Coronary artery (tissue), 2 donors: ENCODE measurements around the gene GREM2.

ENCODE experiments used
- DNase-seq: peaks from one replicate; pipeline ENCODE4 v3.0.0-alpha.2; 2017; ENCODE audit warnings: low spot score
- H3K27ac ChIP-seq, 2 donors: fragments of 200-600 bp; sonication (generic); one replicate each; pipeline ENCODE4 v1.5.1; 2016 to 2019
- H3K4me3 ChIP-seq: fragments of 200-600 bp; sonication (generic); 2 replicates; pipeline ENCODE4 v1.5.1; 2016; ENCODE audit warnings: mild to moderate bottlenecking, moderate library complexity
- TF ChIP-seq, protein P1 (sequence below): fragments of 200-600 bp; sonication (generic); IDR thresholded peaks from one replicate; pipeline ENCODE4 v1.5.1; 2019; ENCODE audit warnings: antibody characterized with exemption

Gene GREM2

DNA sequence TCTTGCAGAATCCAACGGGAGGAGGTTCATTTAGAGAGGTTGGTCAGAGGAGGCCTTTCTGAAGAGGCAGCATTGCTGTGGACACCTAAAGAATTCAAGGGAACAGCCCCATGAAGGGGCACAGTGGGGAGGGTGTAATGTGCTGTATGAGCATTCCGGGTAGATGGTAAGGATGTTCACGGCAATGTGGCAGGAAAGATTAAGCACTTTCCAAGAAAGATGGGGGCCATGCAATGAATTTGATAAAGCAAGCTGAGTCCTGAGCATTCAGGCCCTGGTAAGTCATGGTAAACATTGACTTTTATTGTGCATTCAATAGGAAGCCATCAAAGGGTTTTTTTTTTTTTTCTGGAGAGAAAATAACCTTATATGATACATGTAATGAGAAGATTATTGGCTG, 166.6 kb downstream of the GREM2 start:
- no peak for DNase-seq
- Histone ChIP-seq H3K4me3 (no peak overlapping the region), H3K27ac (no peak overlapping the region)
- TF ChIP-seq, protein P1, sequence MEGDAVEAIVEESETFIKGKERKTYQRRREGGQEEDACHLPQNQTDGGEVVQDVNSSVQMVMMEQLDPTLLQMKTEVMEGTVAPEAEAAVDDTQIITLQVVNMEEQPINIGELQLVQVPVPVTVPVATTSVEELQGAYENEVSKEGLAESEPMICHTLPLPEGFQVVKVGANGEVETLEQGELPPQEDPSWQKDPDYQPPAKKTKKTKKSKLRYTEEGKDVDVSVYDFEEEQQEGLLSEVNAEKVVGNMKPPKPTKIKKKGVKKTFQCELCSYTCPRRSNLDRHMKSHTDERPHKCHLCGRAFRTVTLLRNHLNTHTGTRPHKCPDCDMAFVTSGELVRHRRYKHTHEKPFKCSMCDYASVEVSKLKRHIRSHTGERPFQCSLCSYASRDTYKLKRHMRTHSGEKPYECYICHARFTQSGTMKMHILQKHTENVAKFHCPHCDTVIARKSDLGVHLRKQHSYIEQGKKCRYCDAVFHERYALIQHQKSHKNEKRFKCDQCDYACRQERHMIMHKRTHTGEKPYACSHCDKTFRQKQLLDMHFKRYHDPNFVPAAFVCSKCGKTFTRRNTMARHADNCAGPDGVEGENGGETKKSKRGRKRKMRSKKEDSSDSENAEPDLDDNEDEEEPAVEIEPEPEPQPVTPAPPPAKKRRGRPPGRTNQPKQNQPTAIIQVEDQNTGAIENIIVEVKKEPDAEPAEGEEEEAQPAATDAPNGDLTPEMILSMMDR, result no peak

DNA sequence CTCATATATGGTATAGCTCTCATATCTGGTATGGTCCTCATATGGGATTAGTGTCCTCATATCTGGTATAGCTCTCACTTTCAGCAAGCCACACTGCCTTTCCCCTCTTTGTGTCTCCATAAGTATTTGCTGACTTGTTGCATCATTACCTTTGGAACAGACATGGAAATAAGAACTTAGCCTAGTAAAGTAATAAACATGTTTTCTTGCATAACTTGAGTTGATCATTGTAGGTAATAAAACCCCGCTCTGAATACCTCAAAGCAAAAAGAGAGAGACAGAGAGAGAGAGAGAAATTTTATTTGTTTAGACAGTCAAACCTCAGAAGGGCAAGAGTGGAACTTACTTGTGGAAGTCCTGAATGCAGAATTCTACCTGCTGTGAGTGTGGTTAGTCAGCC, 170.3 kb downstream of the GREM2 start:
- no peak overlapping the region for H3K27ac ChIP-seq
- DNase-seq, result no peak
- TF ChIP-seq, protein P1, result no peak
- H3K4me3 ChIP-seq, result no peak overlapping the region
